Esophagus (tissue), 2 donors: Measurements from ENCODE around the gene FAM228A. TPM values are rescaled to one million over a fixed set of nuclear protein-coding genes. Genes with fewer than 3 reads are reported as not detected.

Experiments
- H3K27ac ChIP-seq, 2 donors: one replicate each; pipeline ENCODE4 v1.5.1; 2013; ENCODE audit warnings: low read depth in 2 of 2, mild to moderate bottlenecking in 2 of 2, inconsistent platforms in 1 of 2, low read length in 1 of 2, moderate library complexity in 1 of 2
- H3K27me3 ChIP-seq, 2 donors: one replicate each; pipeline ENCODE4 v1.6.1; 2013; ENCODE audit warnings: low read length in 2 of 2, control low read depth in 1 of 2, mild to moderate bottlenecking in 1 of 2; ENCODE audit not compliant: insufficient read depth in 2 of 2, control insufficient read depth in 1 of 2
- H3K36me3 ChIP-seq, 2 donors: one replicate each; pipeline ENCODE4 v1.6.1; 2013; ENCODE audit warnings: low read length in 1 of 2; ENCODE audit not compliant: control insufficient read depth in 2 of 2, insufficient read depth in 2 of 2
- H3K4me1 ChIP-seq, 2 donors: one replicate each; pipeline ENCODE4 v1.6.1; 2013; ENCODE audit warnings: low read length in 1 of 2; ENCODE audit not compliant: control insufficient read depth in 2 of 2, insufficient read depth in 2 of 2
- H3K4me3 ChIP-seq, 2 donors: one replicate each; pipeline ENCODE4 v1.5.1; 2013; ENCODE audit warnings: low read length in 2 of 2, mild to moderate bottlenecking in 2 of 2, low read depth in 1 of 2, moderate library complexity in 1 of 2
- H3K9me3 ChIP-seq, 2 donors: one replicate each; pipeline ENCODE4 v1.6.1; 2013; ENCODE audit warnings: mild to moderate bottlenecking in 2 of 2, low read depth in 1 of 2, low read length in 1 of 2, moderate library complexity in 1 of 2; ENCODE audit not compliant: control insufficient read depth in 2 of 2, insufficient read depth in 1 of 2
- WGBS, 2 donors: extraction: QIAGEN DNeasy Blood & Tissue Kit; methylation state at CpG; one replicate each; pipeline ENCODE4 v1.1.7; 2013; 5-methylcytosine and 5-hydroxymethylcytosine counted together
- polyA plus RNA-seq, 2 donors: library from polyadenylated mRNA; stranded (reverse); fragments of 200-250 nt; gene quantifications; one replicate each; pipeline ENCODE4 v1.2.3, GENCODE V29; 2013
- donor health status: healthy with polysubstance abuse.
- donor health status: Bipolar disorder and iron deficiency.

The FAM228A gene
- polyA plus RNA-seq, 2 donors, result 0.16 to 0.22 TPM

GRCh38 chr2:24211408-24211807 lies 36.6 kb downstream of the FAM228A start:
- Histone ChIP-seq H3K27ac (no peak overlapping the region), H3K36me3 (peaks cover 39 to 51% of the 10 kb centered on the region in 2 donors), H3K27me3 (no peaks in the 10 kb centered on the region), H3K9me3 (no peaks in the 10 kb centered on the region), H3K4me3 (no peak overlapping the region), H3K4me1 (no peaks in the 10 kb centered on the region)
- 82 to 86% methylated on average over 7 of the region's 7 CpGs for WGBS, 2 donors

- no peak overlapping the region for H3K27ac ChIP-seq
- H3K9me3 ChIP-seq, result no peaks in the 10 kb centered on the region
- no peak overlapping the region for H3K4me3 ChIP-seq
- H3K27me3 ChIP-seq, result no peaks in the 10 kb centered on the region
- 87 to 88% methylated on average over 3 of the region's 3 CpGs for WGBS, 2 donors
- no peaks in the 10 kb centered on the region for H3K4me1 ChIP-seq
- H3K36me3 ChIP-seq, result peaks cover 13 to 31% of the 10 kb centered on the region in 2 donors
Measured at GRCh38 chr2:24214880-24215279, 40.0 kb downstream of the FAM228A start.

- no peaks in the 10 kb centered on the region for H3K9me3 ChIP-seq
- 89 to 91% methylated on average over 20 of the region's 20 CpGs for WGBS, 2 donors
- peaks cover 5 to 24% of the 10 kb centered on the region in 2 donors for H3K36me3 ChIP-seq
- H3K27ac ChIP-seq, result no peak overlapping the region
- H3K27me3 ChIP-seq, result no peaks in the 10 kb centered on the region
- no peaks in the 10 kb centered on the region for H3K4me1 ChIP-seq
- no peak overlapping the region for H3K4me3 ChIP-seq
Measured at GRCh38 chr2:24220554-24221291, 45.9 kb downstream of the FAM228A start.

- WGBS, 2 donors, result 89 to 92% methylated on average over 6 of the region's 6 CpGs
- Histone ChIP-seq H3K4me3 (no peak overlapping the region), H3K27me3 (no peaks in the 10 kb centered on the region), H3K36me3 (peaks cover 5 to 23% of the 10 kb centered on the region in 2 donors), H3K27ac (no peak overlapping the region), H3K4me1 (no peaks in the 10 kb centered on the region), H3K9me3 (no peaks in the 10 kb centered on the region)
Measured at GRCh38 chr2:24221343-24222050, 46.6 kb downstream of the FAM228A start.

- 74 to 76% methylated on average over 6 of the region's 6 CpGs for WGBS, 2 donors
- peaks cover 5 to 20% of the 10 kb centered on the region in 2 donors for H3K36me3 ChIP-seq
- H3K27ac ChIP-seq, result no peak overlapping the region
- no peaks in the 10 kb centered on the region for H3K9me3 ChIP-seq
- H3K27me3 ChIP-seq, result no peaks in the 10 kb centered on the region
- no peaks in the 10 kb centered on the region for H3K4me1 ChIP-seq
- H3K4me3 ChIP-seq, result no peak overlapping the region
Measured at GRCh38 chr2:24222946-24223345, 48.1 kb downstream of the FAM228A start.

- H3K27me3 ChIP-seq, result no peaks in the 10 kb centered on the region
- 92 to 94% methylated on average over 9 of the region's 9 CpGs for WGBS, 2 donors
- H3K36me3 ChIP-seq, result peaks cover 0 to 9% of the 10 kb centered on the region in 2 donors
- no peaks in the 10 kb centered on the region for H3K4me1 ChIP-seq
- no peaks in the 10 kb centered on the region for H3K9me3 ChIP-seq
- no peak overlapping the region for H3K27ac ChIP-seq
- no peak overlapping the region for H3K4me3 ChIP-seq
Measured at GRCh38 chr2:24225499-24226242, 50.8 kb downstream of the FAM228A start.

GRCh38 chr2:24228470-24228869 lies 53.6 kb downstream of the FAM228A start:
- Histone ChIP-seq H3K4me3 (no peak overlapping the region), H3K27ac (no peak overlapping the region), H3K27me3 (no peaks in the 10 kb centered on the region), H3K36me3 (peaks cover 4 to 6% of the 10 kb centered on the region in 2 donors), H3K9me3 (no peaks in the 10 kb centered on the region), H3K4me1 (no peaks in the 10 kb centered on the region)
- 53 to 62% methylated on average over 1 of the region's 1 CpG for WGBS, 2 donors

GRCh38 chr2:24231461-24231881 lies 56.6 kb downstream of the FAM228A start:
- Histone ChIP-seq H3K4me3 (no peak overlapping the region), H3K27ac (no peak overlapping the region)
- WGBS, 2 donors, result 89 to 96% methylated on average over 4 of the region's 4 CpGs

GRCh38 chr2:24233321-24233720 lies 58.5 kb downstream of the FAM228A start:
- no peak overlapping the region for H3K27ac ChIP-seq
- H3K27me3 ChIP-seq, result no peaks in the 10 kb centered on the region
- H3K4me3 ChIP-seq, result no peak overlapping the region
- H3K36me3 ChIP-seq, result peaks cover 2 to 4% of the 10 kb centered on the region in 2 donors
- WGBS, 2 donors, result 94 to 99% methylated on average over 2 of the region's 2 CpGs
- no peaks in the 10 kb centered on the region for H3K9me3 ChIP-seq
- no peaks in the 10 kb centered on the region for H3K4me1 ChIP-seq

More at GRCh38 chr2:24231461-24231881, 56.6 kb downstream of the FAM228A start:
- H3K36me3 ChIP-seq, result peaks cover 2 to 4% of the 10 kb centered on the region in 2 donors
- H3K27me3 ChIP-seq, result no peaks in the 10 kb centered on the region
- no peaks in the 10 kb centered on the region for H3K4me1 ChIP-seq
- no peaks in the 10 kb centered on the region for H3K9me3 ChIP-seq
